Liver (tissue), 9 donors: ENCODE results near the gene GALNTL6. TPM values are rescaled to one million over a fixed set of nuclear protein-coding genes. Genes with fewer than 3 reads are reported as not detected.

Source experiments
- DNase-seq: peaks from one replicate; pipeline ENCODE4 v3.0.0-alpha.2; 2017; ENCODE audit warnings: low spot score
- H3K27ac ChIP-seq, 2 donors: one replicate each; pipeline ENCODE4 v1.7.0; 2013; ENCODE audit warnings: inconsistent platforms in 2 of 2, low read length in 2 of 2, control low read depth in 1 of 2, low read depth in 1 of 2, mild to moderate bottlenecking in 1 of 2
- H3K27me3 ChIP-seq, 4 donors: one replicate each; pipeline versions ENCODE4 v1.6.1 to v1.7.0; 2013; ENCODE audit warnings: low read length in 3 of 4, inconsistent platforms in 1 of 4, mild to moderate bottlenecking in 1 of 4, moderate library complexity in 1 of 4; ENCODE audit not compliant: control insufficient read depth in 4 of 4, insufficient read depth in 4 of 4
- H3K36me3 ChIP-seq, 4 donors: one replicate each; pipeline versions ENCODE4 v1.6.1 to v1.7.0; 2013; ENCODE audit warnings: low read length in 3 of 4, mild to moderate bottlenecking in 3 of 4, low read depth in 1 of 4, moderate library complexity in 1 of 4; ENCODE audit not compliant: control insufficient read depth in 4 of 4, insufficient read depth in 3 of 4
- H3K4me1 ChIP-seq, 4 donors: one replicate each; pipeline versions ENCODE4 v1.6.1 to v1.7.0; 2013; ENCODE audit warnings: low read length in 3 of 4, mild to moderate bottlenecking in 3 of 4, moderate library complexity in 1 of 4; ENCODE audit not compliant: control insufficient read depth in 4 of 4, insufficient read depth in 4 of 4
- H3K4me3 ChIP-seq, 3 donors: one replicate each; pipeline versions ENCODE4 v1.6.1 to v1.7.0; 2013; ENCODE audit warnings: low read length in 3 of 3, control low read depth in 1 of 3, low read depth in 1 of 3, mild to moderate bottlenecking in 1 of 3
- H3K9ac ChIP-seq, 2 donors: one replicate each; pipeline ENCODE4 v1.7.0; 2013; ENCODE audit warnings: low read length in 2 of 2, mild to moderate bottlenecking in 2 of 2, moderate library complexity in 2 of 2, control low read depth in 1 of 2, low read depth in 1 of 2
- H3K9me3 ChIP-seq, 4 donors: one replicate each; pipeline versions ENCODE4 v1.6.1 to v1.7.0; 2013; ENCODE audit warnings: low read length in 3 of 4; ENCODE audit not compliant: control insufficient read depth in 4 of 4
- ATF3 ChIP-seq: IDR thresholded peaks from 2 replicates; pipeline ENCODE4 v1.6.1; 2016; ENCODE audit warnings: antibody characterized with exemption
- CTCF ChIP-seq: fragments of 150-350 bp; IDR thresholded peaks from 2 replicates; pipeline ENCODE4 v1.5.1; 2017; ENCODE audit warnings: improper control_type of control experiment, low read depth, low read length; ENCODE audit not compliant: missing input control
- EGR1 ChIP-seq, 2 donors: IDR thresholded peaks; 2 replicates each; pipeline ENCODE4 v1.6.1; 2016 to 2018; ENCODE audit warnings: antibody characterized with exemption in 2 of 2, low read depth in 2 of 2
- FOXA1 ChIP-seq: IDR thresholded peaks from 2 replicates; pipeline ENCODE4 v1.6.1; 2016; ENCODE audit warnings: antibody characterized with exemption
- FOXA2 ChIP-seq: IDR thresholded peaks from 2 replicates; pipeline ENCODE4 v1.6.1; 2016; ENCODE audit warnings: antibody characterized with exemption
- GABPA ChIP-seq, 2 donors: IDR thresholded peaks in 1 of 2; conservative IDR thresholded peaks in 1 of 2; 2 replicates each; pipeline ENCODE4 v1.6.1; 2016; ENCODE audit warnings: antibody characterized with exemption in 2 of 2, mild to moderate bottlenecking in 1 of 2, moderate library complexity in 1 of 2
- HNF4A ChIP-seq, 2 donors: conservative IDR thresholded peaks; 2 replicates each; pipeline ENCODE4 v1.6.1; 2016; ENCODE audit warnings: antibody characterized with exemption in 2 of 2, mild to moderate bottlenecking in 2 of 2
- HNF4G ChIP-seq: IDR thresholded peaks from 2 replicates; pipeline ENCODE4 v1.6.1; 2016; ENCODE audit warnings: antibody characterized with exemption
- JUND ChIP-seq, 2 donors: IDR thresholded peaks; 2 replicates each; pipeline ENCODE4 v1.6.1; 2016; ENCODE audit warnings: antibody characterized with exemption in 2 of 2
- MAX ChIP-seq: IDR thresholded peaks from 2 replicates; pipeline ENCODE4 v1.6.1; 2016; ENCODE audit warnings: antibody characterized with exemption
- RAD21 ChIP-seq, 2 donors: IDR thresholded peaks; 2 replicates each; pipeline ENCODE4 v1.6.1; 2016; ENCODE audit warnings: antibody characterized with exemption in 2 of 2, mild to moderate bottlenecking in 2 of 2
- REST ChIP-seq: IDR thresholded peaks from 2 replicates; pipeline ENCODE4 v1.6.1; 2016; ENCODE audit warnings: antibody characterized with exemption, mild to moderate bottlenecking
- RXRA ChIP-seq, 2 donors: IDR thresholded peaks; 2 replicates each; pipeline ENCODE4 v1.6.1; 2017 to 2018; ENCODE audit warnings: antibody characterized with exemption in 2 of 2, mild to moderate bottlenecking in 1 of 2
- SP1 ChIP-seq: IDR thresholded peaks from 2 replicates; pipeline ENCODE4 v1.6.1; 2018; ENCODE audit warnings: antibody characterized with exemption, mild to moderate bottlenecking
- TAF1 ChIP-seq: conservative IDR thresholded peaks from 2 replicates; pipeline ENCODE4 v1.6.1; 2016; ENCODE audit warnings: antibody characterized with exemption, mild to moderate bottlenecking
- ZBTB33 ChIP-seq: IDR thresholded peaks from 2 replicates; pipeline ENCODE4 v1.6.1; 2016; ENCODE audit warnings: antibody characterized with exemption
- WGBS: extraction: QIAGEN DNeasy Blood & Tissue Kit; methylation state at CpG from one replicate; pipeline ENCODE4 v1.1.7; 2013; 5-methylcytosine and 5-hydroxymethylcytosine counted together
- polyA plus RNA-seq, 2 donors: library from polyadenylated mRNA; stranded (reverse) in 1 of 2; unstranded in 1 of 2; fragments of 200-250 nt in 1 of 2; fragments of >200 nt in 1 of 2; fragmentation: Nextera tagmentation in 1 of 2; extraction: Ambion mirVana in 1 of 2; gene quantifications; one replicate each; pipeline versions ENCODE4 v1.2.1 to v1.2.3, GENCODE V29; 2013 to 2015
- total RNA-seq, 2 donors: library from RNA; depleted of rRNA; stranded (reverse); fragments of >200 nt; gene quantifications; one replicate each; pipeline ENCODE4 v1.2.3, GENCODE V29; 2014
- donor health status: healthy.
- donor health status: healthy.
- donor health status: healthy.
- donor health status: healthy.
- donor health status: healthy.

Gene GALNTL6
- total and polyA plus RNA-seq, 4 donors, result 0.06 to 0.08 TPM; not detected in 2

- no peaks in the 10 kb centered on the region for H3K9me3 ChIP-seq
- H3K27me3 ChIP-seq, result peaks cover 0 to 2% (median 0%) of the 10 kb centered on the region in 4 donors
- no peak overlapping the region for H3K27ac ChIP-seq
- DNase-seq, result no peak
- TF ChIP-seq JUND (IDR thresholded peaks at IDR 0.05) (no peak), FOXA1 (no peak), FOXA2 (no peak), HNF4A (conservative IDR thresholded peaks at IDR 0.05) (no peak), REST (no peak), ZBTB33 (no peak), RAD21 (IDR thresholded peaks at IDR 0.05) (no peak), HNF4G (no peak), ATF3 (no peak), GABPA (IDR thresholded peaks at IDR 0.05 in 1 of 2, conservative IDR thresholded peaks at IDR 0.05 in 1 of 2) (no peak), MAX (no peak)
- no peak overlapping the region for H3K9ac ChIP-seq
- H3K4me1 ChIP-seq, result no peaks in the 10 kb centered on the region
- no peaks in the 10 kb centered on the region for H3K36me3 ChIP-seq
- no peak overlapping the region for H3K4me3 ChIP-seq
Measured at GRCh38 chr4:172177382-172177781, 364.2 kb downstream of the GALNTL6 start.

- no peak for DNase-seq
- 44% methylated on average over 6 of the region's 6 CpGs for WGBS
- H3K9me3 ChIP-seq, result no peaks in the 10 kb centered on the region
- no peaks in the 10 kb centered on the region for H3K4me1 ChIP-seq
- H3K27ac ChIP-seq, result no peak overlapping the region
- H3K4me3 ChIP-seq, result no peak overlapping the region
- no peak overlapping the region for H3K9ac ChIP-seq
- TF ChIP-seq EGR1 (IDR thresholded peaks at IDR 0.05; ENCODE audit: low read depth in 2 of 2), result no peak
- TF ChIP-seq HNF4G, result no peak
- TF ChIP-seq MAX, result no peak
- TF ChIP-seq RXRA (IDR thresholded peaks at IDR 0.05), result no peak
- TF ChIP-seq CTCF, result no peak
- no peak for TF ChIP-seq HNF4A (conservative IDR thresholded peaks at IDR 0.05)
- no peak for TF ChIP-seq REST
- TF ChIP-seq RAD21 (IDR thresholded peaks at IDR 0.05), result no peak
- TF ChIP-seq JUND (IDR thresholded peaks at IDR 0.05), result no peak
- TF ChIP-seq SP1, result no peak
- TF ChIP-seq TAF1, result no peak
- no peaks in the 10 kb centered on the region for H3K36me3 ChIP-seq
- peaks cover 0 to 5% (median 0%) of the 10 kb centered on the region in 4 donors for H3K27me3 ChIP-seq
Measured at GRCh38 chr4:172188248-172188988, 375.2 kb downstream of the GALNTL6 start.
